ENCODE measurements around the gene NKTR. TPM values are rescaled to one million over a fixed set of nuclear protein-coding genes. Genes with fewer than 3 reads are reported as not detected.
A peak's percentile ranks its signal among the peaks of the same experiment; 100 is the strongest.

The NKTR gene
- total and polyA plus RNA-seq, 2 experiments from 2014 or later: 81.3 to 117 TPM

GRCh38 chr3:42632146-42632545 lies 31.7 kb downstream of the NKTR start:
- DNase-seq (ENCODE audit: low spot score): no peak
- H3K36me3 Mint-ChIP-seq (ENCODE audit: low read depth): peaks cover 53% of the 10 kb centered on the region
- Histone ChIP-seq H3K4me3 (no peak overlapping the region), H3K4me1 (ENCODE audit: insufficient read depth) (peaks cover 25% of the 10 kb centered on the region), H3K27me3 (ENCODE audit: insufficient read depth) (no peaks in the 10 kb centered on the region), H2AFZ (no peak overlapping the region), H3K9me2 (ENCODE audit: insufficient read depth) (no peaks in the 10 kb centered on the region), H3K79me2 (replicated peaks; ENCODE audit: insufficient read depth) (no peaks in the 10 kb centered on the region; the same call in 1 of the 2 replicates), H3K36me3 (ENCODE audit: insufficient read depth) (peaks cover 48% of the 10 kb centered on the region), H3K27ac (ENCODE audit: low read depth) (peak overlapping the region; percentile 70), H3K4me2 (no peak overlapping the region), H4K20me1 (replicated peaks; ENCODE audit: insufficient read depth) (no peaks in the 10 kb centered on the region), H3F3A (replicated peaks; ENCODE audit: low read depth) (no peaks in the 10 kb centered on the region)
- H3K4me3 Mint-ChIP-seq: no peak overlapping the region
- H3K27me3 Mint-ChIP-seq (ENCODE audit: insufficient read depth, low read depth, poor library complexity): no peaks in the 10 kb centered on the region
- no peaks in the 10 kb centered on the region for H3K9me3 Mint-ChIP-seq
- H3K27ac Mint-ChIP-seq: 0 out of 2 replicates have a peak overlapping the region, but pooled peaks have one; percentile 92
- TF ChIP-seq NANOG (IDR thresholded peaks at IDR 0.05; ENCODE audit: borderline replicate concordance): no peak
- no peak for TF ChIP-seq STAT1 (IDR thresholded peaks at IDR 0.05; ENCODE audit: unreplicated experiment)
- TF ChIP-seq CREB1 (CRISPR knock-in tag; IDR thresholded peaks at IDR 0.05; ENCODE audit: low read depth): no peak
- no peak for TF ChIP-seq EZH2phosphoT487 (IDR thresholded peaks at IDR 0.05; ENCODE audit: unreplicated experiment)
- no peak for TF ChIP-seq JUNB (IDR thresholded peaks at IDR 0.05; ENCODE audit: unreplicated experiment)
- TF ChIP-seq ETS1 (IDR thresholded peaks at IDR 0.05): no peak
- TF ChIP-seq REST (IDR thresholded peaks at IDR 0.05; ENCODE audit: unreplicated experiment): no peak
- ATAC-seq: peak; percentile 32; the same call in 2 of the 3 replicates
- H3K4me1 Mint-ChIP-seq: peaks cover 24% of the 10 kb centered on the region

DNA sequence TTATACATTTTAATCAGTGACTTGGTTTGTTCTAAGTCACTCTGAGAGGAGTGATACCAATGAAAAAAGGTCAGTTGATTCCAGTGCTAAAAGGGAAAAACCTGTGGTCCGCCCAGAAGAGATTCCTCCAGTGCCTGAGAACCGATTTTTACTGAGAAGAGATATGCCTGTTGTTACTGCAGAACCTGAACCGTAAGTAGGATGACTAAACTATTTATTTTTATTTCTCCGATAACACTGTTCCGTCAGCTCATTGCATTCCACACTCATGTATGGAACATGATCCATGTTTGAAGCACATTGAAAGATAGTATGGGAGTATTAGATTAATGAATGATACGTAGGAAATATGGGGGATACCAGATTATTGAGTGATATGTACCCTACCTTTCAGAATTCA lies 33.1 kb downstream of the NKTR start:
- Histone ChIP-seq H2AFZ (no peak overlapping the region), H3K4me1 (ENCODE audit: insufficient read depth) (peaks cover 25% of the 10 kb centered on the region), H3K9me2 (ENCODE audit: insufficient read depth) (no peaks in the 10 kb centered on the region), H3K4me3 (no peak overlapping the region), H3K79me2 (replicated peaks; ENCODE audit: insufficient read depth) (no peaks in the 10 kb centered on the region; the same call in 1 of the 2 replicates), H3K36me3 (ENCODE audit: insufficient read depth) (peaks cover 62% of the 10 kb centered on the region), H3K27me3 (ENCODE audit: insufficient read depth) (no peaks in the 10 kb centered on the region), H3K4me2 (no peak overlapping the region), H3K27ac (ENCODE audit: low read depth) (peak overlapping the region; percentile 70), H3F3A (replicated peaks; ENCODE audit: low read depth) (no peaks in the 10 kb centered on the region), H4K20me1 (replicated peaks; ENCODE audit: insufficient read depth) (0 out of 2 replicates have a peak, but pooled peaks cover 3% of the 10 kb centered on the region)
- ATAC-seq (no peak), DNase-seq (ENCODE audit: low spot score) (no peak)
- H3K27ac Mint-ChIP-seq: peak overlapping the region; percentile 30; the same call in 1 of the 2 replicates
- no peaks in the 10 kb centered on the region for H3K9me3 Mint-ChIP-seq
- peaks cover 48% of the 10 kb centered on the region for H3K36me3 Mint-ChIP-seq (ENCODE audit: low read depth)
- peaks cover 24% of the 10 kb centered on the region for H3K4me1 Mint-ChIP-seq
- H3K27me3 Mint-ChIP-seq (ENCODE audit: insufficient read depth, low read depth, poor library complexity): no peaks in the 10 kb centered on the region
- no peak overlapping the region for H3K4me3 Mint-ChIP-seq
- TF ChIP-seq POLR2AphosphoS5 (IDR thresholded peaks at IDR 0.05; ENCODE audit: low read depth) (no peak), CREB1 (CRISPR knock-in tag; IDR thresholded peaks at IDR 0.05; ENCODE audit: low read depth) (no peak), STAT1 (IDR thresholded peaks at IDR 0.05; ENCODE audit: unreplicated experiment) (no peak)
- TF ChIP-seq, protein P1, sequence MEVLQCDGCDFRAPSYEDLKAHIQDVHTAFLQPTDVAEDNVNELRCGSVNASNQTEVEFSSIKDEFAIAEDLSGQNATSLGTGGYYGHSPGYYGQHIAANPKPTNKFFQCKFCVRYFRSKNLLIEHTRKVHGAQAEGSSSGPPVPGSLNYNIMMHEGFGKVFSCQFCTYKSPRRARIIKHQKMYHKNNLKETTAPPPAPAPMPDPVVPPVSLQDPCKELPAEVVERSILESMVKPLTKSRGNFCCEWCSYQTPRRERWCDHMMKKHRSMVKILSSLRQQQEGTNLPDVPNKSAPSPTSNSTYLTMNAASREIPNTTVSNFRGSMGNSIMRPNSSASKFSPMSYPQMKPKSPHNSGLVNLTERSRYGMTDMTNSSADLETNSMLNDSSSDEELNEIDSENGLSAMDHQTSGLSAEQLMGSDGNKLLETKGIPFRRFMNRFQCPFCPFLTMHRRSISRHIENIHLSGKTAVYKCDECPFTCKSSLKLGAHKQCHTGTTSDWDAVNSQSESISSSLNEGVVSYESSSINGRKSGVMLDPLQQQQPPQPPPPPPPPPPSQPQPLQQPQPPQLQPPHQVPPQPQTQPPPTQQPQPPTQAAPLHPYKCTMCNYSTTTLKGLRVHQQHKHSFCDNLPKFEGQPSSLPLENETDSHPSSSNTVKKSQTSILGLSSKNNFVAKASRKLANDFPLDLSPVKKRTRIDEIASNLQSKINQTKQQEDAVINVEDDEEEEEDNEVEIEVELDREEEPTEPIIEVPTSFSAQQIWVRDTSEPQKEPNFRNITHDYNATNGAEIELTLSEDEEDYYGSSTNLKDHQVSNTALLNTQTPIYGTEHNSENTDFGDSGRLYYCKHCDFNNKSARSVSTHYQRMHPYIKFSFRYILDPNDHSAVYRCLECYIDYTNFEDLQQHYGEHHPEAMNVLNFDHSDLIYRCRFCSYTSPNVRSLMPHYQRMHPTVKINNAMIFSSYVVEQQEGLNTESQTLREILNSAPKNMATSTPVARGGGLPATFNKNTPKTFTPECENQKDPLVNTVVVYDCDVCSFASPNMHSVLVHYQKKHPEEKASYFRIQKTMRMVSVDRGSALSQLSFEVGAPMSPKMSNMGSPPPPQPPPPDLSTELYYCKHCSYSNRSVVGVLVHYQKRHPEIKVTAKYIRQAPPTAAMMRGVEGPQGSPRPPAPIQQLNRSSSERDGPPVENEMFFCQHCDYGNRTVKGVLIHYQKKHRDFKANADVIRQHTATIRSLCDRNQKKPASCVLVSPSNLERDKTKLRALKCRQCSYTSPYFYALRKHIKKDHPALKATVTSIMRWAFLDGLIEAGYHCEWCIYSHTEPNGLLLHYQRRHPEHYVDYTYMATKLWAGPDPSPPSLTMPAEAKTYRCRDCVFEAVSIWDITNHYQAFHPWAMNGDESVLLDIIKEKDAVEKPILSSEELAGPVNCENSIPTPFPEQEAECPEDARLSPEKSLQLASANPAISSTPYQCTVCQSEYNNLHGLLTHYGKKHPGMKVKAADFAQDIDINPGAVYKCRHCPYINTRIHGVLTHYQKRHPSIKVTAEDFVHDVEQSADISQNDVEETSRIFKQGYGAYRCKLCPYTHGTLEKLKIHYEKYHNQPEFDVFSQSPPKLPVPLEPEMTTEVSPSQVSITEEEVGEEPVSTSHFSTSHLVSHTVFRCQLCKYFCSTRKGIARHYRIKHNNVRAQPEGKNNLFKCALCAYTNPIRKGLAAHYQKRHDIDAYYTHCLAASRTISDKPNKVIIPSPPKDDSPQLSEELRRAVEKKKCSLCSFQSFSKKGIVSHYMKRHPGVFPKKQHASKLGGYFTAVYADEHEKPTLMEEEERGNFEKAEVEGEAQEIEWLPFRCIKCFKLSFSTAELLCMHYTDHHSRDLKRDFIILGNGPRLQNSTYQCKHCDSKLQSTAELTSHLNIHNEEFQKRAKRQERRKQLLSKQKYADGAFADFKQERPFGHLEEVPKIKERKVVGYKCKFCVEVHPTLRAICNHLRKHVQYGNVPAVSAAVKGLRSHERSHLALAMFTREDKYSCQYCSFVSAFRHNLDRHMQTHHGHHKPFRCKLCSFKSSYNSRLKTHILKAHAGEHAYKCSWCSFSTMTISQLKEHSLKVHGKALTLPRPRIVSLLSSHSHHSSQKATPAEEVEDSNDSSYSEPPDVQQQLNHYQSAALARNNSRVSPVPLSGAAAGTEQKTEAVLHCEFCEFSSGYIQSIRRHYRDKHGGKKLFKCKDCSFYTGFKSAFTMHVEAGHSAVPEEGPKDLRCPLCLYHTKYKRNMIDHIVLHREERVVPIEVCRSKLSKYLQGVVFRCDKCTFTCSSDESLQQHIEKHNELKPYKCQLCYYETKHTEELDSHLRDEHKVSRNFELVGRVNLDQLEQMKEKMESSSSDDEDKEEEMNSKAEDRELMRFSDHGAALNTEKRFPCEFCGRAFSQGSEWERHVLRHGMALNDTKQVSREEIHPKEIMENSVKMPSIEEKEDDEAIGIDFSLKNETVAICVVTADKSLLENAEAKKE (CRISPR knock-in tag; IDR thresholded peaks at IDR 0.05): no peak

All from GM23338 (cell line).